HepG2 (cell line): Measurements from ENCODE around the gene SPOCD1. TPM values are rescaled to one million over a fixed set of nuclear protein-coding genes. Genes with fewer than 3 reads are reported as not detected.

Source experiments
- AGO1 ChIP-seq: fragments of 200-400 bp; formaldehyde crosslinking; IDR thresholded peaks from 2 replicates; pipeline ENCODE4 v1.6.1; 2017; ENCODE audit warnings: mild to moderate bottlenecking, low read depth, low read length, moderate library complexity; ENCODE audit not compliant: poor library complexity, severe bottlenecking
- CHD2 ChIP-seq: IDR thresholded peaks from 2 replicates; pipeline ENCODE4 v1.6.1; 2011; ENCODE audit warnings: low read depth, low read length, improper control_type of control experiment
- GABPB1 ChIP-seq: IDR thresholded peaks from 2 replicates; pipeline ENCODE4 v1.6.1; 2016; ENCODE audit warnings: mild to moderate bottlenecking, missing genetic modification reagents, moderate library complexity, missing compliant biosample characterization
- GMEB1 ChIP-seq: sonication (generic); formaldehyde crosslinking; IDR thresholded peaks from 2 replicates; pipeline ENCODE4 v1.5.1; 2020; ENCODE audit warnings: missing genetic modification reagents, mild to moderate bottlenecking, borderline replicate concordance
- GMEB2 ChIP-seq: IDR thresholded peaks from 2 replicates; pipeline ENCODE4 v1.6.1; 2016; ENCODE audit warnings: missing biosample characterization, missing genetic modification reagents, low read depth
- HNF4A ChIP-seq: sonication (generic); formaldehyde crosslinking; IDR thresholded peaks from 2 replicates; pipeline ENCODE4 v1.4.0; 2020; ENCODE audit warnings: missing genetic modification reagents
- HNRNPL ChIP-seq: fragments of 200-400 bp; formaldehyde crosslinking; IDR thresholded peaks from 2 replicates; pipeline ENCODE4 v1.6.1; 2017; ENCODE audit warnings: mild to moderate bottlenecking, low read depth, low read length
- SP140L ChIP-seq: sonication (generic); formaldehyde crosslinking; IDR thresholded peaks from 2 replicates; pipeline ENCODE4 v1.4.0; 2020; ENCODE audit warnings: missing genetic modification reagents, borderline replicate concordance
- STAG1 ChIP-seq: sonication (generic); formaldehyde crosslinking; IDR thresholded peaks from 2 replicates; pipeline ENCODE4 v1.4.0; 2020; ENCODE audit warnings: missing genetic modification reagents
- ZNF232 ChIP-seq: sonication (generic); formaldehyde crosslinking; IDR thresholded peaks from 2 replicates; pipeline ENCODE4 v1.4.0; 2020; ENCODE audit warnings: missing genetic modification reagents, borderline replicate concordance
- ZNF253 ChIP-seq: sonication (generic); formaldehyde crosslinking; IDR thresholded peaks from 2 replicates; pipeline ENCODE4 v1.8.0; 2022; ENCODE audit warnings: mild to moderate bottlenecking, missing genetic modification reagents, borderline replicate concordance
- ZNF292 ChIP-seq: sonication (generic); formaldehyde crosslinking; IDR thresholded peaks from 2 replicates; pipeline ENCODE4 v1.8.1; 2022; ENCODE audit warnings: mild to moderate bottlenecking, low read depth, missing genetic modification reagents, borderline replicate concordance
- ZNF687 ChIP-seq: sonication (generic); formaldehyde crosslinking; IDR thresholded peaks from 2 replicates; pipeline ENCODE4 v1.5.1; 2020; ENCODE audit warnings: mild to moderate bottlenecking, missing genetic modification reagents, moderate library complexity
- ZNF878 ChIP-seq: sonication (generic); formaldehyde crosslinking; IDR thresholded peaks from 2 replicates; pipeline ENCODE4 v1.8.1; 2023; ENCODE audit warnings: mild to moderate bottlenecking, missing genetic modification reagents, moderate library complexity
- polyA plus RNA-seq, 8 experiments: library from polyadenylated mRNA; depleted of rRNA in 3 of 8; stranded (reverse) in 7 of 8; unstranded in 1 of 8; fragments of >200 nt; fragmentation: Illumina TruSeq in 4 of 8; extraction: Trizol in 4 of 8; gene quantifications; 2 replicates each; pipeline versions ENCODE4 v1.2.1 to v1.2.3, GENCODE V29; 2011 to 2016; ENCODE audit warnings: low read depth in 4 of 8, missing spikeins in 1 of 8, mixed read lengths in 1 of 8; ENCODE audit not compliant: insufficient read depth in 1 of 8
- total RNA-seq, 5 experiments: library from RNA; depleted of rRNA; stranded (reverse); fragments of >200 nt; fragmentation: Illumina TruSeq; extraction: Trizol; gene quantifications; 2 replicates each; pipeline ENCODE4 v1.2.3, GENCODE V29; 2016; ENCODE audit warnings: low read depth in 1 of 5
- TF ChIP-seq, protein P1 (sequence below): sonication (generic); formaldehyde crosslinking; IDR thresholded peaks from 2 replicates; pipeline ENCODE4 v1.4.0; 2020; ENCODE audit warnings: missing genetic modification reagents, borderline replicate concordance

SPOCD1 gene
- total and polyA plus RNA-seq, 2 of the 13 experiments (the other 11 are each of a cell fraction or from before 2014, with no cell fraction given) = 0.24 to 0.29 TPM

GRCh38 chr1:31762726-31763670 lies 52.8 kb downstream of the SPOCD1 start (continued):
- TF ChIP-seq GMEB1 (CRISPR knock-in tag) (no peak), ZNF253 (0 out of 2 replicates have a peak, but pooled peaks have one; percentile 40), ZNF232 (CRISPR knock-in tag) (no peak), STAG1 (CRISPR knock-in tag) (peak; percentile 50), HNRNPL (peak; percentile 87; the same call in 1 of the 2 replicates), AGO1 (peak; percentile 27), GABPB1 (no peak), ZNF292 (CRISPR knock-in tag) (no peak), HNF4A (CRISPR knock-in tag) (no peak), ZNF878 (CRISPR knock-in tag) (no peak), GMEB2 (CRISPR knock-in tag) (no peak), SP140L (CRISPR knock-in tag) (no peak), ZNF687 (CRISPR knock-in tag) (peak; percentile 49; the same call in 1 of the 2 replicates), CHD2 (0 out of 2 replicates have a peak, but pooled peaks have one; percentile 20)
- TF ChIP-seq, protein P1, sequence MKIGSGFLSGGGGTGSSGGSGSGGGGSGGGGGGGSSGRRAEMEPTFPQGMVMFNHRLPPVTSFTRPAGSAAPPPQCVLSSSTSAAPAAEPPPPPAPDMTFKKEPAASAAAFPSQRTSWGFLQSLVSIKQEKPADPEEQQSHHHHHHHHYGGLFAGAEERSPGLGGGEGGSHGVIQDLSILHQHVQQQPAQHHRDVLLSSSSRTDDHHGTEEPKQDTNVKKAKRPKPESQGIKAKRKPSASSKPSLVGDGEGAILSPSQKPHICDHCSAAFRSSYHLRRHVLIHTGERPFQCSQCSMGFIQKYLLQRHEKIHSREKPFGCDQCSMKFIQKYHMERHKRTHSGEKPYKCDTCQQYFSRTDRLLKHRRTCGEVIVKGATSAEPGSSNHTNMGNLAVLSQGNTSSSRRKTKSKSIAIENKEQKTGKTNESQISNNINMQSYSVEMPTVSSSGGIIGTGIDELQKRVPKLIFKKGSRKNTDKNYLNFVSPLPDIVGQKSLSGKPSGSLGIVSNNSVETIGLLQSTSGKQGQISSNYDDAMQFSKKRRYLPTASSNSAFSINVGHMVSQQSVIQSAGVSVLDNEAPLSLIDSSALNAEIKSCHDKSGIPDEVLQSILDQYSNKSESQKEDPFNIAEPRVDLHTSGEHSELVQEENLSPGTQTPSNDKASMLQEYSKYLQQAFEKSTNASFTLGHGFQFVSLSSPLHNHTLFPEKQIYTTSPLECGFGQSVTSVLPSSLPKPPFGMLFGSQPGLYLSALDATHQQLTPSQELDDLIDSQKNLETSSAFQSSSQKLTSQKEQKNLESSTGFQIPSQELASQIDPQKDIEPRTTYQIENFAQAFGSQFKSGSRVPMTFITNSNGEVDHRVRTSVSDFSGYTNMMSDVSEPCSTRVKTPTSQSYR = peak; percentile 57; the same call in 1 of the 2 replicates
